ENCODE data around the gene TMEM63A.
"Not testable (repeated sequence)": the region's sequence is repeated elsewhere in the genome, so short reads cannot be mapped to it uniquely, and the experiment has no call there.

Gene TMEM63A

GRCh38 chr1:225816643-225817538 is 65.3 kb downstream of the TMEM63A start:
- no peak for DNase-seq

GRCh38 chr1:225815526-225816178 is 66.5 kb downstream of the TMEM63A start:
- no peak for DNase-seq

- not testable (repeated sequence) for DNase-seq
Observed at GRCh38 chr1:225815090-225815489, 67.1 kb downstream of the TMEM63A start.

- no peak for DNase-seq
Observed at GRCh38 chr1:225814381-225814780, 67.8 kb downstream of the TMEM63A start.

GRCh38 chr1:225813214-225813964 is 68.8 kb downstream of the TMEM63A start:
- DNase-seq: no peak

GRCh38 chr1:225812488-225813213 is 69.5 kb downstream of the TMEM63A start:
- no peak for DNase-seq

- DNase-seq: no peak
Observed at GRCh38 chr1:225811622-225812487, 70.3 kb downstream of the TMEM63A start.

GRCh38 chr1:225810579-225811538 is 71.3 kb downstream of the TMEM63A start:
- not testable (repeated sequence) for DNase-seq

- DNase-seq: no peak
Observed at GRCh38 chr1:225809842-225810578, 72.2 kb downstream of the TMEM63A start, which contains the start of gene EPHX1. EPHX1 (plus strand) TSS chr1:225810124; CDS start chr1:225828730, 18,606 bp downstream.

- DNase-seq: no peak
Observed at GRCh38 chr1:225808136-225808535, 74.0 kb downstream of the TMEM63A start.

GRCh38 chr1:225806736-225807135 is 75.4 kb downstream of the TMEM63A start:
- not testable (repeated sequence) for DNase-seq

GRCh38 chr1:225806249-225806648 is 75.9 kb downstream of the TMEM63A start:
- DNase-seq: no peak

- not testable (repeated sequence) for DNase-seq
Observed at GRCh38 chr1:225801146-225801545, 81.0 kb downstream of the TMEM63A start.

- not testable (repeated sequence) for DNase-seq
Observed at GRCh38 chr1:225796097-225796496, 86.1 kb downstream of the TMEM63A start.

All from cortex of kidney (tissue), 1 donor.